Panc1 (cell line): ENCODE measurements around the gene PPM1L.

Experiments
- POLR2AphosphoS5 ChIP-seq: IDR thresholded peaks from 2 replicates; pipeline ENCODE4 v1.6.1; 2012; ENCODE audit warnings: mild to moderate bottlenecking, low read depth, low read length, moderate library complexity
- TF ChIP-seq, protein P1 (sequence below): fragments of 450-650 bp; IDR thresholded peaks from 2 replicates; pipeline ENCODE4 v1.5.1; 2017; ENCODE audit warnings: mild to moderate bottlenecking
- TF ChIP-seq, protein P2 (sequence below), 2 experiments: IDR thresholded peaks; 2 replicates each; pipeline ENCODE4 v1.6.1; 2011 to 2012; ENCODE audit warnings: low read depth in 2 of 2, control low read depth in 1 of 2, low read length in 1 of 2, mild to moderate bottlenecking in 1 of 2, moderate library complexity in 1 of 2; ENCODE audit not compliant: insufficient read depth in 1 of 2

DNA sequence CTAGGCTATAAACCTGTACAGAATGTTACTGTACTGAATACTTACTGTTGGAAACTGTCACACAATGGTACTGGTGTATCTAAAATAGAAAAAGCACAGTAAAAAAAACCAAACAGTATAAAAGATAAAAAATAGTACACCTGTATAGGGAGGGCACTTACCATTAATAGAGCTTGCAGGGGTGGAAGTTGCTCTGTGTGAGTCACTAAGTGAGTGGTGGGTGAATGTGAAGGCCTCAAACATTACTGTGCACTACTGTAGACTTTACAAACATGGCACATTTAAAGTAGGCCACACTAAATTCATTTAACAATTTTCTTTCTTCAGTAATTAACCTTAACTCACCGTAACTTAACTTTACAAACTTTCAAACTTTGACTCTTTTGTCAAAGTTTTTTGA, 327.1 kb downstream of the PPM1L start:
- TF ChIP-seq, protein P1, sequence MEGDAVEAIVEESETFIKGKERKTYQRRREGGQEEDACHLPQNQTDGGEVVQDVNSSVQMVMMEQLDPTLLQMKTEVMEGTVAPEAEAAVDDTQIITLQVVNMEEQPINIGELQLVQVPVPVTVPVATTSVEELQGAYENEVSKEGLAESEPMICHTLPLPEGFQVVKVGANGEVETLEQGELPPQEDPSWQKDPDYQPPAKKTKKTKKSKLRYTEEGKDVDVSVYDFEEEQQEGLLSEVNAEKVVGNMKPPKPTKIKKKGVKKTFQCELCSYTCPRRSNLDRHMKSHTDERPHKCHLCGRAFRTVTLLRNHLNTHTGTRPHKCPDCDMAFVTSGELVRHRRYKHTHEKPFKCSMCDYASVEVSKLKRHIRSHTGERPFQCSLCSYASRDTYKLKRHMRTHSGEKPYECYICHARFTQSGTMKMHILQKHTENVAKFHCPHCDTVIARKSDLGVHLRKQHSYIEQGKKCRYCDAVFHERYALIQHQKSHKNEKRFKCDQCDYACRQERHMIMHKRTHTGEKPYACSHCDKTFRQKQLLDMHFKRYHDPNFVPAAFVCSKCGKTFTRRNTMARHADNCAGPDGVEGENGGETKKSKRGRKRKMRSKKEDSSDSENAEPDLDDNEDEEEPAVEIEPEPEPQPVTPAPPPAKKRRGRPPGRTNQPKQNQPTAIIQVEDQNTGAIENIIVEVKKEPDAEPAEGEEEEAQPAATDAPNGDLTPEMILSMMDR = no peak
- no peak for TF ChIP-seq POLR2AphosphoS5
- TF ChIP-seq, protein P2, sequence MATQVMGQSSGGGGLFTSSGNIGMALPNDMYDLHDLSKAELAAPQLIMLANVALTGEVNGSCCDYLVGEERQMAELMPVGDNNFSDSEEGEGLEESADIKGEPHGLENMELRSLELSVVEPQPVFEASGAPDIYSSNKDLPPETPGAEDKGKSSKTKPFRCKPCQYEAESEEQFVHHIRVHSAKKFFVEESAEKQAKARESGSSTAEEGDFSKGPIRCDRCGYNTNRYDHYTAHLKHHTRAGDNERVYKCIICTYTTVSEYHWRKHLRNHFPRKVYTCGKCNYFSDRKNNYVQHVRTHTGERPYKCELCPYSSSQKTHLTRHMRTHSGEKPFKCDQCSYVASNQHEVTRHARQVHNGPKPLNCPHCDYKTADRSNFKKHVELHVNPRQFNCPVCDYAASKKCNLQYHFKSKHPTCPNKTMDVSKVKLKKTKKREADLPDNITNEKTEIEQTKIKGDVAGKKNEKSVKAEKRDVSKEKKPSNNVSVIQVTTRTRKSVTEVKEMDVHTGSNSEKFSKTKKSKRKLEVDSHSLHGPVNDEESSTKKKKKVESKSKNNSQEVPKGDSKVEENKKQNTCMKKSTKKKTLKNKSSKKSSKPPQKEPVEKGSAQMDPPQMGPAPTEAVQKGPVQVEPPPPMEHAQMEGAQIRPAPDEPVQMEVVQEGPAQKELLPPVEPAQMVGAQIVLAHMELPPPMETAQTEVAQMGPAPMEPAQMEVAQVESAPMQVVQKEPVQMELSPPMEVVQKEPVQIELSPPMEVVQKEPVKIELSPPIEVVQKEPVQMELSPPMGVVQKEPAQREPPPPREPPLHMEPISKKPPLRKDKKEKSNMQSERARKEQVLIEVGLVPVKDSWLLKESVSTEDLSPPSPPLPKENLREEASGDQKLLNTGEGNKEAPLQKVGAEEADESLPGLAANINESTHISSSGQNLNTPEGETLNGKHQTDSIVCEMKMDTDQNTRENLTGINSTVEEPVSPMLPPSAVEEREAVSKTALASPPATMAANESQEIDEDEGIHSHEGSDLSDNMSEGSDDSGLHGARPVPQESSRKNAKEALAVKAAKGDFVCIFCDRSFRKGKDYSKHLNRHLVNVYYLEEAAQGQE (IDR thresholded peaks at IDR 0.05; ENCODE audit: insufficient read depth in 1 of 2, low read depth in 2 of 2, low read length in 1 of 2) = no peak
